Fibroblast of skin of abdomen (primary cell): ENCODE data around the gene NANOG. TPM values are rescaled to one million over a fixed set of nuclear protein-coding genes. Genes with fewer than 3 reads are reported as not detected.
"Not testable (repeated sequence)": the region's sequence is repeated elsewhere in the genome, so short reads cannot be mapped to it uniquely, and the experiment has no call there.

Experiments
- DNase-seq: peaks from one replicate; pipeline ENCODE4 v3.0.0-alpha.2; 2013
- polyA plus RNA-seq, 2 experiments: library from polyadenylated mRNA; unstranded; fragments of 120-200 nt; gene quantifications; one replicate each; pipeline ENCODE4 v1.2.1, GENCODE V29; 2013; ENCODE audit not compliant: insufficient read length in 2 of 2

NANOG gene
- not detected for polyA plus RNA-seq (2013, experiment 1 of 2; ENCODE audit: insufficient read length)
- polyA plus RNA-seq (2013, experiment 2 of 2; ENCODE audit: insufficient read length): not detected

GRCh38 chr12:7788884-7789528 lies at the start of gene NANOG:
TSS of gene NANOG (plus strand) at chr12:7789402. CDS start at chr12:7789615, 213 bp downstream.
- DNase-seq: not testable (repeated sequence)

GRCh38 chr12:7747246-7747645 lies 42.0 kb upstream of the NANOG start, which contains the start of gene CLEC4C:
TSS of gene CLEC4C (minus strand) at chr12:7747375. CDS start at chr12:7747348, 27 bp downstream.
- no peak for DNase-seq

- DNase-seq: no peak
Observed at GRCh38 chr12:7748852-7749251, 40.4 kb upstream of the NANOG start.

- no peak for DNase-seq
Observed at GRCh38 chr12:7749442-7749841, 39.8 kb upstream of the NANOG start.

- no peak for DNase-seq
Observed at GRCh38 chr12:7750350-7750749, 38.9 kb upstream of the NANOG start.

GRCh38 chr12:7751394-7751793 lies 37.8 kb upstream of the NANOG start:
- no peak for DNase-seq

- DNase-seq: not testable (repeated sequence)
Observed at GRCh38 chr12:7751941-7752922, 37.0 kb upstream of the NANOG start.

GRCh38 chr12:7755668-7756067 lies 33.5 kb upstream of the NANOG start:
- not testable (repeated sequence) for DNase-seq

GRCh38 chr12:7756993-7757392 lies 32.2 kb upstream of the NANOG start:
- no peak for DNase-seq

- no peak for DNase-seq
Observed at GRCh38 chr12:7758766-7759140, 30.4 kb upstream of the NANOG start.

GRCh38 chr12:7769999-7770398 lies 19.2 kb upstream of the NANOG start:
- no peak for DNase-seq

GRCh38 chr12:7781274-7781673 lies 7.9 kb upstream of the NANOG start:
- DNase-seq: no peak

GRCh38 chr12:7782055-7782454 lies 7.1 kb upstream of the NANOG start:
- no peak for DNase-seq

- DNase-seq: not testable (repeated sequence)
Observed at GRCh38 chr12:7783433-7783832, 5.8 kb upstream of the NANOG start.

- DNase-seq: no peak
Observed at GRCh38 chr12:7784701-7785100, 4.5 kb upstream of the NANOG start.

- no peak for DNase-seq
Observed at GRCh38 chr12:7787574-7788293, 1.5 kb upstream of the NANOG start.

- no peak for DNase-seq
Observed at GRCh38 chr12:7788294-7788660, 925 bp upstream of the NANOG start.

GRCh38 chr12:7793211-7793610 lies 4.0 kb downstream of the NANOG start:
- DNase-seq: no peak

GRCh38 chr12:7797269-7797668 lies 8.1 kb downstream of the NANOG start:
- not testable (repeated sequence) for DNase-seq

- DNase-seq: no peak
Observed at GRCh38 chr12:7797698-7798398, 8.6 kb downstream of the NANOG start.

- DNase-seq: not testable (repeated sequence)
Observed at GRCh38 chr12:7798750-7799308, 9.6 kb downstream of the NANOG start.

GRCh38 chr12:7801460-7801859 lies 12.3 kb downstream of the NANOG start:
- no peak for DNase-seq
